Right lobe of liver (tissue), 6 donors: ENCODE results near the gene UBE2S. TPM values are rescaled to one million over a fixed set of nuclear protein-coding genes. Genes with fewer than 3 reads are reported as not detected.

Experiments used
- ATAC-seq, 4 donors: fragments of 200-7000 bp; cut with Tn5 transposase; one replicate each; pipeline ENCODE4 v1.9.1; 2020; ENCODE audit warnings: mild to moderate bottlenecking in 4 of 4, moderate library complexity in 4 of 4
- DNase-seq, 3 donors: peaks; one replicate each; pipeline ENCODE4 v3.0.0-alpha.2; 2020
- H3K27ac ChIP-seq, 3 donors: fragments of 200-600 bp; one replicate each; pipeline ENCODE4 v1.8.0; 2022
- H3K27me3 ChIP-seq, 2 donors: fragments of 200-600 bp; one replicate each; pipeline ENCODE4 v1.8.0; 2022
- H3K36me3 ChIP-seq, 4 donors: fragments of 200-600 bp; sonication (generic) in 1 of 4; one replicate each; pipeline versions ENCODE4 v1.5.1 to v1.8.0; 2017 to 2022; ENCODE audit warnings: control low read depth in 1 of 4
- H3K4me1 ChIP-seq, 4 donors: fragments of 200-600 bp; sonication (generic) in 1 of 4; one replicate each; pipeline versions ENCODE4 v1.5.1 to v1.8.0; 2017 to 2022; ENCODE audit warnings: control low read depth in 1 of 4
- H3K4me3 ChIP-seq, 3 donors: fragments of 200-600 bp; one replicate each; pipeline ENCODE4 v1.8.0; 2022
- H3K9me3 ChIP-seq, 4 donors: fragments of 200-600 bp; sonication (generic) in 1 of 4; one replicate each; pipeline versions ENCODE4 v1.5.1 to v1.8.0; 2017 to 2022; ENCODE audit warnings: control low read depth in 1 of 4
- CTCF ChIP-seq, 4 donors: fragments of 200-600 bp in 3 of 4; fragments of 450-650 bp in 1 of 4; IDR thresholded peaks; one replicate each; pipeline versions ENCODE4 v1.5.1 to v1.8.0; 2016 to 2022; ENCODE audit warnings: antibody characterized with exemption in 4 of 4, mild to moderate bottlenecking in 2 of 4
- POLR2A ChIP-seq: fragments of 450-650 bp; IDR thresholded peaks from one replicate; pipeline ENCODE4 v1.6.1; 2017; ENCODE audit warnings: antibody characterized with exemption, mild to moderate bottlenecking
- WGBS: methylation state at CpG from one replicate; pipeline ENCODE4 v1.1.6; 2018; ENCODE audit warnings: low coverage, low lambda C conversion rate; ENCODE audit not compliant: insufficient coverage; ENCODE audit errors: missing lambda C conversion rate; 5-methylcytosine and 5-hydroxymethylcytosine counted together
- intact Hi-C, 2 donors: fragments of 100-400 bp; cut with DNase I; formaldehyde crosslinking; loops; one replicate each; pipeline versions ENCODE4 v1.11.2 to v1.14.1; 2022
- total RNA-seq, 6 experiments: library from RNA; depleted of rRNA in 2 of 6; stranded (reverse); fragments of >200 nt in 2 of 6; fragmentation: NEBNext Ultra II Directional in 3 of 6; extraction: Animal tissue kit (Norgen Biotek cat#: 25700) in 3 of 6; gene quantifications; one replicate each; pipeline versions ENCODE4 v1.1.0 to v1.2.4, GENCODE V29; 2016 to 2023
- donor health status: DM: no; HTN: yes; CAD: no.
- donor health status: DM: no; HTN: no; CAD: no.
- donor health status: DM: no; HTN: no; CAD: no.
- donor health status: DM: no; HTN: yes; CAD: no.
- donor health status: DM: no; HTN: yes; CAD: no.

The UBE2S gene
- total RNA-seq, 6 experiments from 2014 or later: 4.3 to 16.4 (median 9.1) TPM

GRCh38 chr19:55382522-55383054 lies 25.0 kb downstream of the UBE2S start:
- no peaks in the 10 kb centered on the region for H3K27me3 ChIP-seq
- no peak for TF ChIP-seq POLR2A
- TF ChIP-seq CTCF (IDR thresholded peaks at IDR 0.05): no peak
- no CpG with 5 or more reads among the region's 3 CpGs for WGBS
- H3K4me3 ChIP-seq: no peak overlapping the region
- DNase-seq: no peak
- H3K4me1 ChIP-seq: peaks cover 0 to 27% (median 11%) of the 10 kb centered on the region in 4 donors
- H3K9me3 ChIP-seq: no peaks in the 10 kb centered on the region
- no peak for ATAC-seq
- peaks cover 0 to 10% (median 4%) of the 10 kb centered on the region in 4 donors for H3K36me3 ChIP-seq
- no peak overlapping the region for H3K27ac ChIP-seq
- intact Hi-C loops: no loop called here

- Histone ChIP-seq H3K4me3 (no peak overlapping the region), H3K9me3 (no peaks in the 10 kb centered on the region), H3K36me3 (peaks cover 0 to 5% (median under 1%) of the 10 kb centered on the region in 4 donors), H3K4me1 (peaks cover 0 to 21% (median 8%) of the 10 kb centered on the region in 4 donors), H3K27me3 (no peaks in the 10 kb centered on the region), H3K27ac (no peak overlapping the region)
- ATAC-seq (no peak), DNase-seq (no peak)
- TF ChIP-seq CTCF (IDR thresholded peaks at IDR 0.05): no peak
- TF ChIP-seq POLR2A: no peak
- 95% methylated on average over 5 of the region's 5 CpGs for WGBS
- intact Hi-C loops: no loop called here
Measured at GRCh38 chr19:55382013-55382412, 25.6 kb downstream of the UBE2S start.

GRCh38 chr19:55379174-55379573 lies 28.4 kb downstream of the UBE2S start:
- Histone ChIP-seq H3K4me3 (no peak overlapping the region), H3K9me3 (no peaks in the 10 kb centered on the region), H3K27ac (no peak overlapping the region), H3K27me3 (peaks cover 0 to 8% of the 10 kb centered on the region in 2 donors), H3K4me1 (peaks cover 0 to 6% (median 2%) of the 10 kb centered on the region in 4 donors), H3K36me3 (no peaks in the 10 kb centered on the region)
- DNase-seq (no peak), ATAC-seq (no peak)
- 77% methylated on average over 7 of the region's 11 CpGs for WGBS
- intact Hi-C loops: loop anchor here in 1 of 2 donors (10.0 kb wide), 1 partner anchor 84 kb away; no protein-coding TSS in a partner anchor
- no peak for TF ChIP-seq POLR2A
- no peak for TF ChIP-seq CTCF (IDR thresholded peaks at IDR 0.05)

GRCh38 chr19:55377356-55378131 lies 30.0 kb downstream of the UBE2S start:
- H3K4me1 ChIP-seq: no peaks in the 10 kb centered on the region
- ATAC-seq (peak in 1 of 4 donors; percentile 12), DNase-seq (peak in 1 of 3 donors; percentile 25)
- WGBS: 17% methylated on average over 17 of the region's 43 CpGs
- intact Hi-C loops: loop anchor here in 1 of 2 donors (10.0 kb wide), 1 partner anchor 83 kb away; no protein-coding TSS in a partner anchor
- no peaks in the 10 kb centered on the region for H3K9me3 ChIP-seq
- H3K4me3 ChIP-seq: no peak overlapping the region
- H3K36me3 ChIP-seq: no peaks in the 10 kb centered on the region
- H3K27ac ChIP-seq: no peak overlapping the region
- no peak for TF ChIP-seq CTCF (IDR thresholded peaks at IDR 0.05)
- TF ChIP-seq POLR2A: no peak
- H3K27me3 ChIP-seq: peaks cover 0 to 8% of the 10 kb centered on the region in 2 donors
